Stimulated activated CD4-positive, alpha-beta T cell treated with anti-CD3 and anti-CD28 coated beads, TNF-alpha, amount 100 ng/mL, for 1 hour (primary cell): ENCODE measurements around the gene NOTCH1.

Experiments used
- DNase-seq, 3 donors: peaks; one replicate each; pipeline ENCODE4 v3.0.0-alpha.2; 2020; ENCODE audit warnings: low read depth in 3 of 3, low spot score in 1 of 3

The NOTCH1 gene

GRCh38 chr9:136466155-136466541 is 79.7 kb downstream of the NOTCH1 start:
- no peak for DNase-seq

GRCh38 chr9:136465500-136466154 is 80.2 kb downstream of the NOTCH1 start:
- no peak for DNase-seq

- DNase-seq = no peak
These were observed 81.6 kb downstream of the NOTCH1 start for GRCh38 chr9:136464241-136464640.

GRCh38 chr9:136463578-136463977 is 82.3 kb downstream of the NOTCH1 start:
- no peak for DNase-seq

GRCh38 chr9:136462664-136463063 is 83.2 kb downstream of the NOTCH1 start:
- no peak for DNase-seq

GRCh38 chr9:136460772-136461325 is 85.0 kb downstream of the NOTCH1 start:
- DNase-seq = no peak

GRCh38 chr9:136459425-136459824 is 86.4 kb downstream of the NOTCH1 start:
- DNase-seq = no peak

- no peak for DNase-seq
These were observed 88.5 kb downstream of the NOTCH1 start for GRCh38 chr9:136457326-136457725.

GRCh38 chr9:136456258-136456657 is 89.6 kb downstream of the NOTCH1 start:
- no peak for DNase-seq

- no peak for DNase-seq
These were observed 90.5 kb downstream of the NOTCH1 start for GRCh38 chr9:136455043-136456002.

GRCh38 chr9:136454026-136454796 is 91.6 kb downstream of the NOTCH1 start:
- DNase-seq = no peak

GRCh38 chr9:136453326-136453725 is 92.5 kb downstream of the NOTCH1 start:
- no peak for DNase-seq

GRCh38 chr9:136451221-136451877 is 94.5 kb downstream of the NOTCH1 start:
- no peak for DNase-seq

- DNase-seq = no peak
These were observed 97.2 kb downstream of the NOTCH1 start for GRCh38 chr9:136448655-136449054.

GRCh38 chr9:136447173-136447778 is 98.6 kb downstream of the NOTCH1 start:
- DNase-seq = no peak

GRCh38 chr9:136445799-136446198 is 100.0 kb downstream of the NOTCH1 start:
- no peak for DNase-seq
